HG02840 (cell line): Measurements from ENCODE around the gene CKLF.

Experiments
- ATAC-seq: cut with Tn5 transposase; IDR thresholded peaks from one replicate; pipeline ENCODE4 v1.9.1; 2021; ENCODE audit warnings: mild to moderate bottlenecking, moderate library complexity, moderate number of reproducible peaks; ENCODE audit not compliant: unreplicated experiment, low FRiP score

Gene CKLF

GRCh38 chr16:66516808-66517585 lies 35.4 kb upstream of the CKLF start:
- peak; percentile 96 for ATAC-seq

GRCh38 chr16:66517586-66518263 lies 34.7 kb upstream of the CKLF start:
- no peak for ATAC-seq

- ATAC-seq = no peak
Observed at GRCh38 chr16:66519482-66520373, 32.6 kb upstream of the CKLF start.

GRCh38 chr16:66520406-66521170 lies 31.8 kb upstream of the CKLF start:
- ATAC-seq = no peak

GRCh38 chr16:66521252-66521713 lies 31.1 kb upstream of the CKLF start:
- ATAC-seq = no peak

GRCh38 chr16:66521951-66522771 lies 30.2 kb upstream of the CKLF start:
- ATAC-seq = no peak

GRCh38 chr16:66522816-66523590 lies 29.4 kb upstream of the CKLF start:
- ATAC-seq = no peak

- no peak for ATAC-seq
Observed at GRCh38 chr16:66523861-66524354, 28.5 kb upstream of the CKLF start.

- ATAC-seq = peak; percentile 49
Observed at GRCh38 chr16:66524601-66525164, 27.7 kb upstream of the CKLF start.

GRCh38 chr16:66525396-66526180 lies 26.8 kb upstream of the CKLF start:
- ATAC-seq = no peak

- no peak for ATAC-seq
Observed at GRCh38 chr16:66528294-66528693, 24.1 kb upstream of the CKLF start.

GRCh38 chr16:66529475-66529874 lies 22.9 kb upstream of the CKLF start:
- no peak for ATAC-seq

- ATAC-seq = no peak
Observed at GRCh38 chr16:66534376-66534799, 18.0 kb upstream of the CKLF start.

GRCh38 chr16:66536525-66536924 lies 15.9 kb upstream of the CKLF start:
- ATAC-seq = no peak

GRCh38 chr16:66537236-66537635 lies 15.1 kb upstream of the CKLF start:
- no peak for ATAC-seq

GRCh38 chr16:66538910-66539309 lies 13.5 kb upstream of the CKLF start:
- ATAC-seq = no peak
